HEK293T (cell line): ENCODE measurements around the gene TMEM33.

Experiments
- BHLHE40 ChIP-seq: fragments of 450-650 bp; IDR thresholded peaks from 2 replicates; pipeline ENCODE4 v1.6.1; 2016; ENCODE audit warnings: mild to moderate bottlenecking, moderate library complexity, borderline replicate concordance
- FOXM1 ChIP-seq: fragments of 450-650 bp; IDR thresholded peaks from 2 replicates; pipeline ENCODE4 v1.6.1; 2017; ENCODE audit warnings: mild to moderate bottlenecking, borderline replicate concordance
- LEF1 ChIP-seq: fragments of 450-650 bp; IDR thresholded peaks from 2 replicates; pipeline ENCODE4 v1.6.1; 2017; ENCODE audit warnings: mild to moderate bottlenecking, borderline replicate concordance
- PKNOX1 ChIP-seq: fragments of 450-650 bp; IDR thresholded peaks from 2 replicates; pipeline ENCODE4 v1.6.1; 2016
- ZNF384 ChIP-seq: fragments of 450-650 bp; IDR thresholded peaks from 2 replicates; pipeline ENCODE4 v1.6.1; 2016

GRCh38 chr4:42008011-42008786 lies 73.0 kb downstream of the TMEM33 start:
- no peak for TF ChIP-seq ZNF384
- no peak for TF ChIP-seq LEF1
- no peak for TF ChIP-seq FOXM1
- TF ChIP-seq PKNOX1, result no peak
- TF ChIP-seq BHLHE40, result no peak
